Measurements from ENCODE around the gene ZKSCAN4.

The ZKSCAN4 gene

GRCh38 chr6:28251661-28252008 lies 434 bp downstream of the ZKSCAN4 start:
- peaks cover 14% of the 10 kb centered on the region for H3K4me1 ChIP-seq (ENCODE audit: control insufficient read depth, insufficient read depth, low read length, poor library complexity, severe bottlenecking)
- no peaks in the 10 kb centered on the region for H3K9me3 ChIP-seq (ENCODE audit: control insufficient read depth, low read length)
- H3K4me3 ChIP-seq (ENCODE audit: insufficient read depth, low read depth, low read length, poor library complexity, severe bottlenecking): peak overlapping the region; percentile 76
- peak overlapping the region; percentile 58 for H3K27ac ChIP-seq (ENCODE audit: insufficient read depth, low read length, poor library complexity, severe bottlenecking)
- DNase-seq: peak in 1 of 3 donors; percentile 3
- no peaks in the 10 kb centered on the region for H3K27me3 ChIP-seq (replicated peaks; ENCODE audit: control insufficient read depth, insufficient read depth, low read length, poor library complexity, severe bottlenecking)
- H3K36me3 ChIP-seq (ENCODE audit: control insufficient read depth, insufficient read depth, low read length): peaks cover 12% of the 10 kb centered on the region

- Histone ChIP-seq H3K9me3 (ENCODE audit: control insufficient read depth, low read length) (no peaks in the 10 kb centered on the region), H3K4me3 (ENCODE audit: insufficient read depth, low read depth, low read length, poor library complexity, severe bottlenecking) (no peak overlapping the region), H3K4me1 (ENCODE audit: control insufficient read depth, insufficient read depth, low read length, poor library complexity, severe bottlenecking) (peaks cover 14% of the 10 kb centered on the region), H3K36me3 (ENCODE audit: control insufficient read depth, insufficient read depth, low read length) (peaks cover 20% of the 10 kb centered on the region), H3K27me3 (replicated peaks; ENCODE audit: control insufficient read depth, insufficient read depth, low read length, poor library complexity, severe bottlenecking) (no peaks in the 10 kb centered on the region), H3K27ac (ENCODE audit: insufficient read depth, low read length, poor library complexity, severe bottlenecking) (no peak overlapping the region)
- DNase-seq: no peak
Observed at GRCh38 chr6:28250747-28251146, 1.3 kb downstream of the ZKSCAN4 start.

GRCh38 chr6:28248916-28249315 lies 3.2 kb downstream of the ZKSCAN4 start:
- H3K9me3 ChIP-seq (ENCODE audit: control insufficient read depth, low read length): no peaks in the 10 kb centered on the region
- no peak overlapping the region for H3K4me3 ChIP-seq (ENCODE audit: insufficient read depth, low read depth, low read length, poor library complexity, severe bottlenecking)
- H3K36me3 ChIP-seq (ENCODE audit: control insufficient read depth, insufficient read depth, low read length): peaks cover 29% of the 10 kb centered on the region
- H3K4me1 ChIP-seq (ENCODE audit: control insufficient read depth, insufficient read depth, low read length, poor library complexity, severe bottlenecking): peaks cover 14% of the 10 kb centered on the region
- H3K27ac ChIP-seq (ENCODE audit: insufficient read depth, low read length, poor library complexity, severe bottlenecking): no peak overlapping the region
- DNase-seq: no peak
- H3K27me3 ChIP-seq (replicated peaks; ENCODE audit: control insufficient read depth, insufficient read depth, low read length, poor library complexity, severe bottlenecking): no peaks in the 10 kb centered on the region

GRCh38 chr6:28245206-28245941 lies 6.7 kb downstream of the ZKSCAN4 start:
- no peaks in the 10 kb centered on the region for H3K27me3 ChIP-seq (replicated peaks; ENCODE audit: control insufficient read depth, insufficient read depth, low read length, poor library complexity, severe bottlenecking)
- no peaks in the 10 kb centered on the region for H3K9me3 ChIP-seq (ENCODE audit: control insufficient read depth, low read length)
- H3K4me1 ChIP-seq (ENCODE audit: control insufficient read depth, insufficient read depth, low read length, poor library complexity, severe bottlenecking): no peaks in the 10 kb centered on the region
- H3K27ac ChIP-seq (ENCODE audit: insufficient read depth, low read length, poor library complexity, severe bottlenecking): no peak overlapping the region
- peaks cover 29% of the 10 kb centered on the region for H3K36me3 ChIP-seq (ENCODE audit: control insufficient read depth, insufficient read depth, low read length)
- DNase-seq: no peak
- no peak overlapping the region for H3K4me3 ChIP-seq (ENCODE audit: insufficient read depth, low read depth, low read length, poor library complexity, severe bottlenecking)

GRCh38 chr6:28243946-28244345 lies 8.1 kb downstream of the ZKSCAN4 start:
- Histone ChIP-seq H3K27me3 (replicated peaks; ENCODE audit: control insufficient read depth, insufficient read depth, low read length, poor library complexity, severe bottlenecking) (no peaks in the 10 kb centered on the region), H3K4me1 (ENCODE audit: control insufficient read depth, insufficient read depth, low read length, poor library complexity, severe bottlenecking) (no peaks in the 10 kb centered on the region), H3K4me3 (ENCODE audit: insufficient read depth, low read depth, low read length, poor library complexity, severe bottlenecking) (no peak overlapping the region), H3K9me3 (ENCODE audit: control insufficient read depth, low read length) (no peaks in the 10 kb centered on the region), H3K27ac (ENCODE audit: insufficient read depth, low read length, poor library complexity, severe bottlenecking) (no peak overlapping the region), H3K36me3 (ENCODE audit: control insufficient read depth, insufficient read depth, low read length) (peaks cover 29% of the 10 kb centered on the region)
- no peak for DNase-seq

GRCh38 chr6:28240471-28240870 lies 11.6 kb downstream of the ZKSCAN4 start:
- DNase-seq: no peak

GRCh38 chr6:28239636-28240035 lies 12.4 kb downstream of the ZKSCAN4 start:
- Histone ChIP-seq H3K4me3 (ENCODE audit: insufficient read depth, low read depth, low read length, poor library complexity, severe bottlenecking) (no peak overlapping the region), H3K9me3 (ENCODE audit: control insufficient read depth, low read length) (no peaks in the 10 kb centered on the region), H3K4me1 (ENCODE audit: control insufficient read depth, insufficient read depth, low read length, poor library complexity, severe bottlenecking) (no peaks in the 10 kb centered on the region), H3K27me3 (replicated peaks; ENCODE audit: control insufficient read depth, insufficient read depth, low read length, poor library complexity, severe bottlenecking) (no peaks in the 10 kb centered on the region), H3K36me3 (ENCODE audit: control insufficient read depth, insufficient read depth, low read length) (no peaks in the 10 kb centered on the region), H3K27ac (ENCODE audit: insufficient read depth, low read length, poor library complexity, severe bottlenecking) (no peak overlapping the region)
- DNase-seq: no peak

More at GRCh38 chr6:28240471-28240870, 11.6 kb downstream of the ZKSCAN4 start:
- H3K4me1 ChIP-seq (ENCODE audit: control insufficient read depth, insufficient read depth, low read length, poor library complexity, severe bottlenecking): no peaks in the 10 kb centered on the region
- H3K36me3 ChIP-seq (ENCODE audit: control insufficient read depth, insufficient read depth, low read length): peaks cover 7% of the 10 kb centered on the region
- H3K27ac ChIP-seq (ENCODE audit: insufficient read depth, low read length, poor library complexity, severe bottlenecking): no peak overlapping the region
- H3K27me3 ChIP-seq (replicated peaks; ENCODE audit: control insufficient read depth, insufficient read depth, low read length, poor library complexity, severe bottlenecking): no peaks in the 10 kb centered on the region
- H3K9me3 ChIP-seq (ENCODE audit: control insufficient read depth, low read length): no peaks in the 10 kb centered on the region
- H3K4me3 ChIP-seq (ENCODE audit: insufficient read depth, low read depth, low read length, poor library complexity, severe bottlenecking): no peak overlapping the region

GRCh38 chr6:28235912-28236452 lies 16.1 kb downstream of the ZKSCAN4 start:
- H3K27me3 ChIP-seq (replicated peaks; ENCODE audit: control insufficient read depth, insufficient read depth, low read length, poor library complexity, severe bottlenecking): no peaks in the 10 kb centered on the region
- H3K36me3 ChIP-seq (ENCODE audit: control insufficient read depth, insufficient read depth, low read length): no peaks in the 10 kb centered on the region
- no peak overlapping the region for H3K4me3 ChIP-seq (ENCODE audit: insufficient read depth, low read depth, low read length, poor library complexity, severe bottlenecking)
- DNase-seq: no peak
- H3K4me1 ChIP-seq (ENCODE audit: control insufficient read depth, insufficient read depth, low read length, poor library complexity, severe bottlenecking): no peaks in the 10 kb centered on the region
- no peak overlapping the region for H3K27ac ChIP-seq (ENCODE audit: insufficient read depth, low read length, poor library complexity, severe bottlenecking)
- no peaks in the 10 kb centered on the region for H3K9me3 ChIP-seq (ENCODE audit: control insufficient read depth, low read length)

- no peaks in the 10 kb centered on the region for H3K36me3 ChIP-seq (ENCODE audit: control insufficient read depth, insufficient read depth, low read length)
Observed at GRCh38 chr6:28232785-28233184, 19.3 kb downstream of the ZKSCAN4 start.

GRCh38 chr6:28226460-28226859 lies 25.6 kb downstream of the ZKSCAN4 start:
- Histone ChIP-seq H3K27ac (ENCODE audit: insufficient read depth, low read length, poor library complexity, severe bottlenecking) (no peak overlapping the region), H3K4me1 (ENCODE audit: control insufficient read depth, insufficient read depth, low read length, poor library complexity, severe bottlenecking) (peaks cover 11% of the 10 kb centered on the region), H3K27me3 (replicated peaks; ENCODE audit: control insufficient read depth, insufficient read depth, low read length, poor library complexity, severe bottlenecking) (peaks cover 11% of the 10 kb centered on the region), H3K4me3 (ENCODE audit: insufficient read depth, low read depth, low read length, poor library complexity, severe bottlenecking) (no peak overlapping the region), H3K36me3 (ENCODE audit: control insufficient read depth, insufficient read depth, low read length) (no peaks in the 10 kb centered on the region), H3K9me3 (ENCODE audit: control insufficient read depth, low read length) (no peaks in the 10 kb centered on the region)
- no peak for DNase-seq

More at GRCh38 chr6:28232785-28233184, 19.3 kb downstream of the ZKSCAN4 start:
- H3K27ac ChIP-seq (ENCODE audit: insufficient read depth, low read length, poor library complexity, severe bottlenecking): no peak overlapping the region
- no peak for DNase-seq
- H3K4me1 ChIP-seq (ENCODE audit: control insufficient read depth, insufficient read depth, low read length, poor library complexity, severe bottlenecking): no peaks in the 10 kb centered on the region
- no peak overlapping the region for H3K4me3 ChIP-seq (ENCODE audit: insufficient read depth, low read depth, low read length, poor library complexity, severe bottlenecking)
- H3K27me3 ChIP-seq (replicated peaks; ENCODE audit: control insufficient read depth, insufficient read depth, low read length, poor library complexity, severe bottlenecking): no peaks in the 10 kb centered on the region
- no peaks in the 10 kb centered on the region for H3K9me3 ChIP-seq (ENCODE audit: control insufficient read depth, low read length)

All from effector memory CD4-positive, alpha-beta T cell (primary cell).